Measurements from ENCODE around the gene NADK. TPM values are rescaled to one million over a fixed set of nuclear protein-coding genes. Genes with fewer than 3 reads are reported as not detected.

Gene NADK
- total RNA-seq (10 to 100 TPM; 75.4 to 77.0 TPM), polyA plus RNA-seq (29.9 TPM)

- POLR2A ChIA-PET = no interaction called here
- Histone ChIP-seq H3K4me3 (ENCODE audit: low read length) (peak within 1 kb of the TSS; percentile 65), H3K27me3 (ENCODE audit: insufficient read depth, low read length, poor library complexity, severe bottlenecking) (no peaks in the 10 kb centered on the region), H3K27ac (ENCODE audit: low read depth, low read length) (peak within 1 kb of the TSS; percentile 80), H3K4me1 (ENCODE audit: insufficient read depth, low read length) (peaks cover 68% of the 10 kb centered on the region), H3K9me3 (ENCODE audit: low read length) (no peaks in the 10 kb centered on the region), H3K36me3 (ENCODE audit: insufficient read depth, low read length) (no peaks in the 10 kb centered on the region)
- CTCF ChIA-PET = no interaction called here
- H3K9me3 Mint-ChIP-seq = no peaks in the 10 kb centered on the region
- DNase-seq = peak; percentile 70 to 83 (median 78)
- peaks cover 58 to 68% (median 60%) of the 10 kb centered on the region in 3 donors for H3K4me1 Mint-ChIP-seq
- peak within 1 kb of the TSS; percentile 85 to 94 (median 88) for H3K4me3 Mint-ChIP-seq
- peak within 1 kb of the TSS; percentile 87 to 99 (median 95) for H3K27ac Mint-ChIP-seq
- peaks cover 0 to 2% (median 2%) of the 10 kb centered on the region in 3 donors for H3K36me3 Mint-ChIP-seq
- peaks cover 0 to 2% of the 10 kb centered on the region in 2 donors for H3K27me3 Mint-ChIP-seq
Observed at GRCh38 chr1:1777950-1778662, at the start of gene NADK. Gene NADK, minus strand, starts transcription at chr1:1778470. Its CDS starts 13,064 bp downstream, at chr1:1765406.

- H3K9me3 Mint-ChIP-seq = no peaks in the 10 kb centered on the region
- ChIA-PET POLR2A (no interaction called here), CTCF (interaction anchor here (1.0 kb wide), 1 partner anchor 78 kb away, joined by 4 read pairs; no protein-coding TSS in a partner anchor)
- peaks cover 29 to 56% (median 41%) of the 10 kb centered on the region in 3 donors for H3K4me1 Mint-ChIP-seq
- Histone ChIP-seq H3K9me3 (ENCODE audit: low read length) (no peaks in the 10 kb centered on the region), H3K4me3 (ENCODE audit: low read length) (no peak overlapping the region), H3K27ac (ENCODE audit: low read depth, low read length) (no peak overlapping the region), H3K4me1 (ENCODE audit: insufficient read depth, low read length) (no peaks in the 10 kb centered on the region), H3K27me3 (ENCODE audit: insufficient read depth, low read length, poor library complexity, severe bottlenecking) (no peaks in the 10 kb centered on the region), H3K36me3 (ENCODE audit: insufficient read depth, low read length) (peaks cover 11% of the 10 kb centered on the region)
- H3K27me3 Mint-ChIP-seq = peaks cover 0 to 1% of the 10 kb centered on the region in 2 donors
- H3K4me3 Mint-ChIP-seq = no peak overlapping the region
- H3K36me3 Mint-ChIP-seq = peaks cover 0 to 50% (median 14%) of the 10 kb centered on the region in 3 donors
- peak in 1 of 5 donors; percentile 0 for DNase-seq
- H3K27ac Mint-ChIP-seq = peak overlapping the region in 3 of 8 donors; percentile 43 to 78 (median 61)
Observed at GRCh38 chr1:1827089-1827848, 49.0 kb upstream of the NADK start.

DNA sequence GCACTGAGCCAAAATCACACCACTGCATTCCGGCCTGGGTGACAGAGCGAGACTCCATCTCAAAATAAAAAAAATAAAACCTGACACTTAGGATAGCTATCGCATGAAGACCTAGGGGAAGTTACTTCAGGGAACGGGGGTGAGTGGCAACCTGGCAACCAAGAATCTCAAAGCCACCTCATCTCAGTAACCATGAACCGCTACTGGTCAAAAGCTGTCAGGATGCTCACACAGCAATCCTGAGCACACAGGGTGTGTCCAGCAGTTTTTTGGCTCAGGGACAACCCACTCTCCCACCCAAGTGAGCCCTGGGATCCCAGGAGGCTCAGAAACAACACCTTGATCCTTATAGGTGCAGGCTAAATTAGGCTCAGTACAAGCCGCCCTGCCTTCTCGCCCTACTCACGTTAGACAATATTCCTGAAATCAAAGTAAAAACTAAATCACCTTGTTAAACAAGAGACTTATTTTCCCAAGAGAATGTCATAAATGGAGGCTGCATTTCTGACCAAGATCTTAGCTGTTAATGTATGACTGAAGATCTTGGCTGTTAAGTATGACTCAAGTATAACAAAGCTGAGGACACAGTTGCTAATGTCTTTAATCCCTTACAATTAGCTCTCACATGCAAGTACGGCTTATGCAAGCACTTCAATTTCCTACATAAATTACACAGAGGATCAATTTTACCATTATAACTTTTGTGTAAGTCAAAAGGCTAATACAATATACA is 48.3 kb upstream of the NADK start:
- no peak overlapping the region for H3K27ac ChIP-seq (ENCODE audit: low read depth, low read length)
- CTCF ChIA-PET = no interaction called here
- peaks cover 27 to 53% (median 38%) of the 10 kb centered on the region in 3 donors for H3K4me1 Mint-ChIP-seq
- no peaks in the 10 kb centered on the region for H3K27me3 ChIP-seq (ENCODE audit: insufficient read depth, low read length, poor library complexity, severe bottlenecking)
- POLR2A ChIA-PET = no interaction called here
- H3K9me3 ChIP-seq (ENCODE audit: low read length) = no peaks in the 10 kb centered on the region
- peaks cover 0 to 50% (median 12%) of the 10 kb centered on the region in 3 donors for H3K36me3 Mint-ChIP-seq
- no peaks in the 10 kb centered on the region for H3K9me3 Mint-ChIP-seq
- peak overlapping the region in 6 of 8 donors; percentile 8 to 78 (median 45) for H3K27ac Mint-ChIP-seq
- peak overlapping the region in 1 of 7 donors; percentile 49 for H3K4me3 Mint-ChIP-seq
- peaks cover 11% of the 10 kb centered on the region for H3K36me3 ChIP-seq (ENCODE audit: insufficient read depth, low read length)
- peaks cover 0 to 1% of the 10 kb centered on the region in 2 donors for H3K27me3 Mint-ChIP-seq
- no peak overlapping the region for H3K4me3 ChIP-seq (ENCODE audit: low read length)
- DNase-seq = no peak
- no peaks in the 10 kb centered on the region for H3K4me1 ChIP-seq (ENCODE audit: insufficient read depth, low read length)

GRCh38 chr1:1825217-1825616 is 46.9 kb upstream of the NADK start:
- Histone ChIP-seq H3K4me3 (ENCODE audit: low read length) (no peak overlapping the region), H3K36me3 (ENCODE audit: insufficient read depth, low read length) (peaks cover 17% of the 10 kb centered on the region), H3K27me3 (ENCODE audit: insufficient read depth, low read length, poor library complexity, severe bottlenecking) (no peaks in the 10 kb centered on the region), H3K4me1 (ENCODE audit: insufficient read depth, low read length) (no peaks in the 10 kb centered on the region), H3K9me3 (ENCODE audit: low read length) (no peaks in the 10 kb centered on the region), H3K27ac (ENCODE audit: low read depth, low read length) (no peak overlapping the region)
- peaks cover 0 to 1% of the 10 kb centered on the region in 2 donors for H3K27me3 Mint-ChIP-seq
- DNase-seq = no peak
- H3K27ac Mint-ChIP-seq = peak overlapping the region; percentile 4 to 88 (median 65)
- H3K9me3 Mint-ChIP-seq = no peaks in the 10 kb centered on the region
- POLR2A ChIA-PET = no interaction called here
- peak overlapping the region in 1 of 7 donors; percentile 10 for H3K4me3 Mint-ChIP-seq
- H3K4me1 Mint-ChIP-seq = peaks cover 31 to 61% (median 43%) of the 10 kb centered on the region in 3 donors
- CTCF ChIA-PET = no interaction called here
- peaks cover 0 to 59% (median 11%) of the 10 kb centered on the region in 3 donors for H3K36me3 Mint-ChIP-seq

- Mint-ChIP-seq H3K27me3 (peaks cover 0 to 1% of the 10 kb centered on the region in 2 donors), H3K9me3 (no peaks in the 10 kb centered on the region), H3K36me3 (peaks cover 0 to 64% (median 6%) of the 10 kb centered on the region in 3 donors), H3K4me1 (peaks cover 12 to 30% (median 13%) of the 10 kb centered on the region in 3 donors), H3K4me3 (no peak overlapping the region), H3K27ac (peak overlapping the region in 1 of 8 donors; percentile 43)
- Histone ChIP-seq H3K27ac (ENCODE audit: low read depth, low read length) (no peak overlapping the region), H3K9me3 (ENCODE audit: low read length) (no peaks in the 10 kb centered on the region), H3K4me3 (ENCODE audit: low read length) (no peak overlapping the region), H3K36me3 (ENCODE audit: insufficient read depth, low read length) (peaks cover 39% of the 10 kb centered on the region), H3K4me1 (ENCODE audit: insufficient read depth, low read length) (no peaks in the 10 kb centered on the region), H3K27me3 (ENCODE audit: insufficient read depth, low read length, poor library complexity, severe bottlenecking) (no peaks in the 10 kb centered on the region)
- ChIA-PET POLR2A (no interaction called here), CTCF (interaction anchor here (1.6 kb wide), 1 partner anchor 86 kb away, joined by 3 read pairs; no protein-coding TSS in a partner anchor)
- no peak for DNase-seq
Observed at GRCh38 chr1:1819762-1820161, 41.5 kb upstream of the NADK start.

GRCh38 chr1:1817221-1817620 is 39.0 kb upstream of the NADK start:
- Mint-ChIP-seq H3K36me3 (peaks cover 0 to 71% (median 8%) of the 10 kb centered on the region in 3 donors), H3K27me3 (no peaks in the 10 kb centered on the region), H3K4me1 (peaks cover 10 to 30% (median 12%) of the 10 kb centered on the region in 3 donors), H3K4me3 (no peak overlapping the region), H3K9me3 (no peaks in the 10 kb centered on the region), H3K27ac (peak overlapping the region in 2 of 8 donors; percentile 54 to 56)
- Histone ChIP-seq H3K9me3 (ENCODE audit: low read length) (no peaks in the 10 kb centered on the region), H3K27ac (ENCODE audit: low read depth, low read length) (no peak overlapping the region), H3K36me3 (ENCODE audit: insufficient read depth, low read length) (peaks cover 39% of the 10 kb centered on the region), H3K4me1 (ENCODE audit: insufficient read depth, low read length) (no peaks in the 10 kb centered on the region), H3K4me3 (ENCODE audit: low read length) (no peak overlapping the region), H3K27me3 (ENCODE audit: insufficient read depth, low read length, poor library complexity, severe bottlenecking) (no peaks in the 10 kb centered on the region)
- POLR2A ChIA-PET = no interaction called here
- DNase-seq = no peak
- CTCF ChIA-PET = no interaction called here

- peak overlapping the region in 1 of 7 donors; percentile 44 for H3K4me3 Mint-ChIP-seq
- H3K4me1 Mint-ChIP-seq = peaks cover 9 to 24% (median 10%) of the 10 kb centered on the region in 3 donors
- peak overlapping the region in 5 of 8 donors; percentile 33 to 92 (median 45) for H3K27ac Mint-ChIP-seq
- Histone ChIP-seq H3K27ac (ENCODE audit: low read depth, low read length) (no peak overlapping the region), H3K9me3 (ENCODE audit: low read length) (no peaks in the 10 kb centered on the region), H3K4me1 (ENCODE audit: insufficient read depth, low read length) (no peaks in the 10 kb centered on the region), H3K36me3 (ENCODE audit: insufficient read depth, low read length) (peaks cover 34% of the 10 kb centered on the region), H3K4me3 (ENCODE audit: low read length) (no peak overlapping the region), H3K27me3 (ENCODE audit: insufficient read depth, low read length, poor library complexity, severe bottlenecking) (no peaks in the 10 kb centered on the region)
- no peaks in the 10 kb centered on the region for H3K9me3 Mint-ChIP-seq
- no peaks in the 10 kb centered on the region for H3K27me3 Mint-ChIP-seq
- ChIA-PET CTCF (no interaction called here), POLR2A (no interaction called here)
- peaks cover 0 to 68% (median 8%) of the 10 kb centered on the region in 3 donors for H3K36me3 Mint-ChIP-seq
- DNase-seq = no peak
Observed at GRCh38 chr1:1815606-1816281, 37.5 kb upstream of the NADK start.

Data from CD8-positive, alpha-beta memory T cell (primary cell).